ENCODE measurements around the gene GPD2. TPM values are rescaled to one million over a fixed set of nuclear protein-coding genes. Genes with fewer than 3 reads are reported as not detected.
"Not testable (repeated sequence)": the region's sequence is repeated elsewhere in the genome, so short reads cannot be mapped to it uniquely, and the experiment has no call there.

GPD2 gene
- total and polyA plus RNA-seq, 4 donors: 30.6 to 92.4 (median 50.3) TPM

GRCh38 chr2:156618071-156618470 is 181.9 kb downstream of the GPD2 start:
- WGBS (ENCODE audit: insufficient coverage): 94% methylated on average over 21 of the region's 33 CpGs
- not testable (repeated sequence) for H3K36me3 ChIP-seq (ENCODE audit: control insufficient read depth, insufficient read depth, low read length); H3K27ac ChIP-seq (ENCODE audit: low read depth, low read length); DNase-seq (ENCODE audit: low read depth in 4 of 6, low spot score in 6 of 6); H3K4me1 ChIP-seq (ENCODE audit: control insufficient read depth, insufficient read depth, low read length); H3K27me3 ChIP-seq (ENCODE audit: control insufficient read depth, insufficient read depth, low read length); H3K4me3 ChIP-seq (ENCODE audit: low read depth, low read length); H3K9me3 ChIP-seq (ENCODE audit: control insufficient read depth, insufficient read depth, low read length)

DNA sequence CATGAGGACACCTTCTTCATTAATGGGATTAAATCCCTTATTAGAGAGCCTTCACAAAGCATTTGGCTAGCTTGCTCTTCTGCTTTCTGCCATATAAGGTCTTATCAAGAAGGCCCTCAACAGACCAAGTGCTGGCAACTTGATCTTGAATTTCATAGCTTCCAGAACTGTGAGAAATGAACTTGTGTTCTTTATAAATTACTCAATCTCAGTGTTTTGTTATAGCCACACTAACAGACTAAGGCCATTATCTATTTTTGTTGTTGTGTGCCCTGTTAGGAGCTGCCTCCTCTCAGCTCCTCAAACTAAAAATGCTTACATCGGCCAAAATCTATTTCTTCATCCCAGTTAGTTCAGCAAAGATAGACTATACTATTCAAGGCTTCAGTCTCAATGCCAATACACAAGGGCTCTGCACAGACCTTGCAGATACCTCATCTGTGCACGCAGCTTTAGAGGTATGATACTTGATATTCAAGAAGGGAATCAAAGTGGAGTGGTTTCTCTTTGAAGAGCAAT is 182.9 kb downstream of the GPD2 start:
- Histone ChIP-seq H3K4me3 (ENCODE audit: low read depth, low read length) (no peak overlapping the region), H3K4me1 (ENCODE audit: control insufficient read depth, insufficient read depth, low read length) (no peaks in the 10 kb centered on the region), H3K27ac (ENCODE audit: low read depth, low read length) (no peak overlapping the region), H3K27me3 (ENCODE audit: control insufficient read depth, insufficient read depth, low read length) (no peaks in the 10 kb centered on the region), H3K36me3 (ENCODE audit: control insufficient read depth, insufficient read depth, low read length) (no peaks in the 10 kb centered on the region), H3K9me3 (ENCODE audit: control insufficient read depth, insufficient read depth, low read length) (peaks cover 3% of the 10 kb centered on the region)
- DNase-seq (ENCODE audit: low read depth in 4 of 6, low spot score in 6 of 6): no peak
- 100% methylated on average over 1 of the region's 2 CpGs for WGBS (ENCODE audit: insufficient coverage)

DNA sequence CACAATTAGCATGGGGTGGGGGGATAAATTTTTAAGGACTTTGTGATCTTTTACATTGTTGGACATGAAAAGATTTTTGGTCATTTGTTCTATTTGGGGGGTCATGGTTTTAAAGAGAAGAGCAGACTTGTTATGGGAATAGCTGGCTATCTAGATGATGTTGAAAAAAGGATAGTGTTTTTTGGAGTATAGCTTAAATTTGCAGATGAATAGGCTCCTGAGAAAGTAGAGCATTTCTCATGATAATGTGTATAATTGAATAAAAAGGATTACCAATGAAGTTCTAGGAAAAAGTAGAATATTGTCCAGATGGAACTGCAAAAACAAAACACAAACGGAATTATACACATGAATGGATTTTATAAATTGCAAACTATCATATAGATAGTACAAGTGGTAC is 186.3 kb downstream of the GPD2 start:
- DNase-seq (ENCODE audit: low read depth in 4 of 6, low spot score in 6 of 6): no peak
- no peak overlapping the region for H3K27ac ChIP-seq (ENCODE audit: low read depth, low read length)
- no peaks in the 10 kb centered on the region for H3K4me1 ChIP-seq (ENCODE audit: control insufficient read depth, insufficient read depth, low read length)
- no peaks in the 10 kb centered on the region for H3K27me3 ChIP-seq (ENCODE audit: control insufficient read depth, insufficient read depth, low read length)
- no peak overlapping the region for H3K4me3 ChIP-seq (ENCODE audit: low read depth, low read length)
- no peaks in the 10 kb centered on the region for H3K36me3 ChIP-seq (ENCODE audit: control insufficient read depth, insufficient read depth, low read length)
- H3K9me3 ChIP-seq (ENCODE audit: control insufficient read depth, insufficient read depth, low read length): peaks cover 3% of the 10 kb centered on the region
- WGBS (ENCODE audit: insufficient coverage): no CpG with 5 or more reads among the region's 1 CpG

- Histone ChIP-seq H3K27me3 (ENCODE audit: control insufficient read depth, insufficient read depth, low read length) (no peaks in the 10 kb centered on the region), H3K36me3 (ENCODE audit: control insufficient read depth, insufficient read depth, low read length) (no peaks in the 10 kb centered on the region), H3K27ac (ENCODE audit: low read depth, low read length) (no peak overlapping the region), H3K4me3 (ENCODE audit: low read depth, low read length) (no peak overlapping the region), H3K4me1 (ENCODE audit: control insufficient read depth, insufficient read depth, low read length) (no peaks in the 10 kb centered on the region), H3K9me3 (ENCODE audit: control insufficient read depth, insufficient read depth, low read length) (peaks cover 3% of the 10 kb centered on the region)
- DNase-seq (ENCODE audit: low read depth in 4 of 6, low spot score in 6 of 6): peak in 2 of 6 donors; percentile 4 to 24
- 95% methylated on average over 3 of the region's 5 CpGs for WGBS (ENCODE audit: insufficient coverage)
These were observed 189.4 kb downstream of the GPD2 start for GRCh38 chr2:156625360-156626170.

DNA sequence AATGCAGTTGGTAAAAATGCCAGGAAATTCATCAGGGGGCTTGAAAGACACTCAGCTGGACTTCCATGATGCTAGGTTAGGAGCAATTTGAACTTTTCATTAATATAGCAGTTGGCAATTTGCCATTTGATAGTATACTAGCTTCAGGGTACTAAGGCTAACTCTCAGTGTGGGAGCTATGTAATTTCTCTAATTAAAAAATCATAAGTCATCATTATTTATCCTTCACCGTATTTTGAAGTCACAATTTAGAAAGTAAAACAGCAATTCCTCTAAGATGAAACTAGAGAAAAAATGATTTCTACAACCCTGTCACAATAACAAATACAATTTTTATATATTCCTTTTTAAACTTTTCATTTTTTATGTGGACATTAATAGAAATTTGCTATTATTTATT is 190.8 kb downstream of the GPD2 start:
- H3K4me1 ChIP-seq (ENCODE audit: control insufficient read depth, insufficient read depth, low read length): no peaks in the 10 kb centered on the region
- no CpG with 5 or more reads among the region's 1 CpG for WGBS (ENCODE audit: insufficient coverage)

GRCh38 chr2:156630579-156631337 is 194.6 kb downstream of the GPD2 start:
- WGBS (ENCODE audit: insufficient coverage): 65% methylated on average over 1 of the region's 1 CpG
- Histone ChIP-seq H3K9me3 (ENCODE audit: control insufficient read depth, insufficient read depth, low read length) (no peaks in the 10 kb centered on the region), H3K27ac (ENCODE audit: low read depth, low read length) (no peak overlapping the region), H3K36me3 (ENCODE audit: control insufficient read depth, insufficient read depth, low read length) (no peaks in the 10 kb centered on the region), H3K27me3 (ENCODE audit: control insufficient read depth, insufficient read depth, low read length) (no peaks in the 10 kb centered on the region), H3K4me3 (ENCODE audit: low read depth, low read length) (no peak overlapping the region), H3K4me1 (ENCODE audit: control insufficient read depth, insufficient read depth, low read length) (no peaks in the 10 kb centered on the region)
- DNase-seq (ENCODE audit: low read depth in 4 of 6, low spot score in 6 of 6): no peak

More for the DNA sequence above, 190.8 kb downstream of the GPD2 start:
- no peak for DNase-seq (ENCODE audit: low read depth in 4 of 6, low spot score in 6 of 6)
- Histone ChIP-seq H3K36me3 (ENCODE audit: control insufficient read depth, insufficient read depth, low read length) (no peaks in the 10 kb centered on the region), H3K9me3 (ENCODE audit: control insufficient read depth, insufficient read depth, low read length) (no peaks in the 10 kb centered on the region), H3K4me3 (ENCODE audit: low read depth, low read length) (no peak overlapping the region), H3K27ac (ENCODE audit: low read depth, low read length) (no peak overlapping the region), H3K27me3 (ENCODE audit: control insufficient read depth, insufficient read depth, low read length) (no peaks in the 10 kb centered on the region)

- DNase-seq (ENCODE audit: low read depth in 4 of 6, low spot score in 6 of 6): no peak
- Histone ChIP-seq H3K27ac (ENCODE audit: low read depth, low read length) (no peak overlapping the region), H3K9me3 (ENCODE audit: control insufficient read depth, insufficient read depth, low read length) (no peaks in the 10 kb centered on the region), H3K4me3 (ENCODE audit: low read depth, low read length) (no peak overlapping the region), H3K27me3 (ENCODE audit: control insufficient read depth, insufficient read depth, low read length) (no peaks in the 10 kb centered on the region), H3K36me3 (ENCODE audit: control insufficient read depth, insufficient read depth, low read length) (no peaks in the 10 kb centered on the region), H3K4me1 (ENCODE audit: control insufficient read depth, insufficient read depth, low read length) (no peaks in the 10 kb centered on the region)
- 100% methylated on average over 2 of the region's 3 CpGs for WGBS (ENCODE audit: insufficient coverage)
These were observed 199.5 kb downstream of the GPD2 start for GRCh38 chr2:156635646-156636045.

Other genes with a start within 250 kb of the GPD2 start
- 1 to 10 TPM; 4.0 to 6.4 TPM for gene NR4A2, start 103.7 kb upstream of the GPD2 start, total RNA-seq
- gene NR4A2, start 103.7 kb upstream of the GPD2 start, polyA plus RNA-seq (ENCODE audit: insufficient read length in 2 of 2): 1 to 10 TPM; 5.1 to 7.6 TPM